OCI-LY3 (cell line): ENCODE data around the gene CLDN9.

Experiments used
- EZH2phosphoT487 ChIP-seq: fragments of 200-600 bp; shearing (Covaris generic); IDR thresholded peaks from 2 replicates; pipeline ENCODE4 v1.6.1; 2018; ENCODE audit warnings: antibody characterized with exemption, mixed run types, low read depth
- TF ChIP-seq, protein P1 (sequence below): fragments of 200-600, 300-600 bp; sonication (generic); IDR thresholded peaks from 2 replicates; pipeline ENCODE4 v1.5.1; 2014; ENCODE audit warnings: antibody characterized with exemption, low read length, low read depth

DNA sequence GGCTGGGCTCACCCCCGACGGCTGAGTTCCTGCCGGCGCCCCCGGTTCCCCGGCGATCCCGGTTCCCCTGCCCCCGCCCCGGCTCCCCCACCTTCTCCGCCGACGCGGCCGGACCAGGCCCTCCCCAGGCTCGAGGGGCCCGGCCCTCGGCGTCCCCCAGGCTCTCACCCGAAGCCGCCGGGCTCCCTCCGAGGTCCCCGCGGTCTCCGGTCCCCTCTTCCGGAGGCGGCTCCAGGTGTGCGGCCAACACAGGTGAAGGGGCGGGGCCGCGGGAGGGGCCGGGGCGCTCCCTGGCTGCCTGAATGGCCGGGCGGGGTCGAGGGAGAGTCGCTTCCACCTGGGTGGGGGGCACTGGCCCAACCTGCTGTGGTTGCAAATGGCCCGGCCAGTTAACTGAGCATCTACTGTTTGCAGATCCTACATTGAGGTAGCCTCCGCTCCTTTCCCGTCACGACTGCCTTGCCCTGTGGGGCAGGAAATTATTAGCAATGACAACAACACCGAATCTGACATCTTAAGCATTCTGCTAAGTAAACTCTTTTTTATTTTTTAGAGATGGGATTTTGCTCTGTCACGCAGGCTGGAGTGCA lies 24.1 kb downstream of the CLDN9 start, which contains the start of gene BICDL2:
- TF ChIP-seq, protein P1, sequence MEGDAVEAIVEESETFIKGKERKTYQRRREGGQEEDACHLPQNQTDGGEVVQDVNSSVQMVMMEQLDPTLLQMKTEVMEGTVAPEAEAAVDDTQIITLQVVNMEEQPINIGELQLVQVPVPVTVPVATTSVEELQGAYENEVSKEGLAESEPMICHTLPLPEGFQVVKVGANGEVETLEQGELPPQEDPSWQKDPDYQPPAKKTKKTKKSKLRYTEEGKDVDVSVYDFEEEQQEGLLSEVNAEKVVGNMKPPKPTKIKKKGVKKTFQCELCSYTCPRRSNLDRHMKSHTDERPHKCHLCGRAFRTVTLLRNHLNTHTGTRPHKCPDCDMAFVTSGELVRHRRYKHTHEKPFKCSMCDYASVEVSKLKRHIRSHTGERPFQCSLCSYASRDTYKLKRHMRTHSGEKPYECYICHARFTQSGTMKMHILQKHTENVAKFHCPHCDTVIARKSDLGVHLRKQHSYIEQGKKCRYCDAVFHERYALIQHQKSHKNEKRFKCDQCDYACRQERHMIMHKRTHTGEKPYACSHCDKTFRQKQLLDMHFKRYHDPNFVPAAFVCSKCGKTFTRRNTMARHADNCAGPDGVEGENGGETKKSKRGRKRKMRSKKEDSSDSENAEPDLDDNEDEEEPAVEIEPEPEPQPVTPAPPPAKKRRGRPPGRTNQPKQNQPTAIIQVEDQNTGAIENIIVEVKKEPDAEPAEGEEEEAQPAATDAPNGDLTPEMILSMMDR = no peak
- no peak for TF ChIP-seq EZH2phosphoT487
